ENCODE results near the gene WBP1L. TPM values are rescaled to one million over a fixed set of nuclear protein-coding genes. Genes with fewer than 3 reads are reported as not detected.

WBP1L gene
- total and polyA plus RNA-seq, 12 donors = 14.3 to 33.3 (median 20.7) TPM

- ATAC-seq (no peak), DNase-seq (no peak)
- TF ChIP-seq CTCF (IDR thresholded peaks at IDR 0.05) = no peak
- intact Hi-C loops (cut with DNase I) = no loop called here
- no peak overlapping the region for H3K4me3 ChIP-seq
- H3K27ac ChIP-seq = no peak overlapping the region
- peaks cover 0 to 13% (median 6%) of the 10 kb centered on the region in 9 donors for H3K36me3 ChIP-seq
- H3K9me3 ChIP-seq = no peaks in the 10 kb centered on the region
- peaks cover 0 to 18% (median 6%) of the 10 kb centered on the region in 9 donors for H3K4me1 ChIP-seq
- no peaks in the 10 kb centered on the region for H3K27me3 ChIP-seq
- 57 to 63% methylated on average over 2 of the region's 2 CpGs for WGBS, 2 donors
Measured at GRCh38 chr10:102705531-102705930, 38.2 kb upstream of the WBP1L start.

GRCh38 chr10:102710609-102711008 lies 33.1 kb upstream of the WBP1L start:
- no peaks in the 10 kb centered on the region for H3K27me3 ChIP-seq
- intact Hi-C loops (cut with DNase I) = loop anchor here in 6 of 10 donors (5.0 to 10.0 kb wide), 6 partner anchors 33 to 534 kb away; partner anchors contain the start of genes ACTR1A (in 2 of the 6), SUFU (in 2 of the 6), RPEL1 (in 1 of the 6) and TRIM8 (in 1 of the 6)
- ATAC-seq = no peak
- H3K4me3 ChIP-seq = no peak overlapping the region
- no peaks in the 10 kb centered on the region for H3K9me3 ChIP-seq
- no peak for TF ChIP-seq CTCF (IDR thresholded peaks at IDR 0.05)
- peaks cover 5 to 36% (median 25%) of the 10 kb centered on the region in 9 donors for H3K4me1 ChIP-seq
- 73 to 75% methylated on average over 4 of the region's 4 CpGs for WGBS, 2 donors
- no peak for DNase-seq
- no peaks in the 10 kb centered on the region for H3K36me3 ChIP-seq
- H3K27ac ChIP-seq = no peak overlapping the region

- no peak for ATAC-seq
- intact Hi-C loops (cut with DNase I) = loop anchor here in 6 of 10 donors (2.0 to 10.0 kb wide), 7 partner anchors 35 to 533 kb away; partner anchors contain the start of genes ACTR1A (in 2 of the 6), SUFU (in 2 of the 6), RPEL1 (in 1 of the 6) and TRIM8 (in 1 of the 6)
- Histone ChIP-seq H3K36me3 (no peaks in the 10 kb centered on the region), H3K4me1 (peaks cover 5 to 37% (median 25%) of the 10 kb centered on the region in 9 donors), H3K27ac (no peak overlapping the region), H3K9me3 (no peaks in the 10 kb centered on the region), H3K4me3 (no peak overlapping the region), H3K27me3 (no peaks in the 10 kb centered on the region)
- no peak for DNase-seq
- 87 to 89% methylated on average over 4 of the region's 4 CpGs for WGBS, 2 donors
- no peak for TF ChIP-seq CTCF (IDR thresholded peaks at IDR 0.05)
Measured at GRCh38 chr10:102712089-102712488, 31.7 kb upstream of the WBP1L start.

- no peaks in the 10 kb centered on the region for H3K9me3 ChIP-seq
- intact Hi-C loops (cut with DNase I) = loop anchor here in 6 of 10 donors (2.0 to 10.0 kb wide), 7 partner anchors 36 to 532 kb away; partner anchors contain the start of genes ACTR1A (in 2 of the 6), SUFU (in 2 of the 6), RPEL1 (in 1 of the 6) and TRIM8 (in 1 of the 6)
- H3K36me3 ChIP-seq = no peaks in the 10 kb centered on the region
- peak overlapping the region in 9 of 10 donors; percentile 76 to 89 (median 84) for H3K27ac ChIP-seq
- H3K4me1 ChIP-seq = peaks cover 7 to 45% (median 28%) of the 10 kb centered on the region in 9 donors
- H3K27me3 ChIP-seq = no peaks in the 10 kb centered on the region
- 11% methylated on average over 8 of the region's 8 CpGs for WGBS, 2 donors
- peak overlapping the region; percentile 66 to 99 (median 92) for H3K4me3 ChIP-seq
- DNase-seq (no peak), ATAC-seq (no peak)
- no peak for TF ChIP-seq CTCF (IDR thresholded peaks at IDR 0.05)
Measured at GRCh38 chr10:102712843-102713538, 30.8 kb upstream of the WBP1L start.

Data from heart right ventricle (tissue), 16 donors.